Trophoblast cell (in vitro differentiated cells and primary cell): ENCODE results near the gene GABRA4.
A peak's percentile ranks its signal among the peaks of the same experiment; 100 is the strongest.

ENCODE experiments used
- DNase-seq, 2 donors: peaks; one replicate each; pipeline ENCODE4 v3.0.0-alpha.2; 2016
- H2AFZ ChIP-seq: 2 replicates; pipeline ENCODE4 v1.6.1; 2013; ENCODE audit warnings: low read length, moderate library complexity, mild to moderate bottlenecking; ENCODE audit not compliant: insufficient read depth, poor library complexity
- H2AK5ac ChIP-seq: 2 replicates; pipeline ENCODE4 v1.6.1; 2013; ENCODE audit warnings: mild to moderate bottlenecking, low read length
- H2BK120ac ChIP-seq: 2 replicates; pipeline ENCODE4 v1.6.1; 2013; ENCODE audit warnings: low read length, mild to moderate bottlenecking, moderate library complexity; ENCODE audit not compliant: insufficient read depth, poor library complexity
- H2BK12ac ChIP-seq: 2 replicates; pipeline ENCODE4 v1.6.1; 2013; ENCODE audit warnings: mild to moderate bottlenecking, low read length, moderate library complexity
- H2BK5ac ChIP-seq: 2 replicates; pipeline ENCODE4 v1.6.1; 2013; ENCODE audit warnings: low read length, low read depth, moderate library complexity, mild to moderate bottlenecking; ENCODE audit not compliant: poor library complexity
- H3K14ac ChIP-seq: 2 replicates; pipeline ENCODE4 v1.6.1; 2013; ENCODE audit warnings: mild to moderate bottlenecking, low read length
- H3K18ac ChIP-seq: 2 replicates; pipeline ENCODE4 v1.6.1; 2013; ENCODE audit warnings: mild to moderate bottlenecking, low read length
- H3K23ac ChIP-seq: 2 replicates; pipeline ENCODE4 v1.6.1; 2013; ENCODE audit warnings: low read length
- H3K27ac ChIP-seq: 2 replicates; pipeline ENCODE4 v1.5.1; 2013; ENCODE audit warnings: low read depth, mild to moderate bottlenecking, inconsistent platforms, low read length, moderate library complexity
- H3K27me3 ChIP-seq: 2 replicates; pipeline ENCODE4 v1.6.1; 2013; ENCODE audit warnings: inconsistent platforms, mild to moderate bottlenecking, low read length, moderate library complexity; ENCODE audit not compliant: insufficient read depth
- H3K36me3 ChIP-seq, 2 experiments: 1 replicate in 1 of 2; 2 replicates in 1 of 2; pipeline ENCODE4 v1.6.1; 2013; ENCODE audit warnings: low read length in 2 of 2, mild to moderate bottlenecking in 2 of 2, moderate library complexity in 1 of 2; ENCODE audit not compliant: insufficient read depth in 2 of 2, control insufficient read depth in 1 of 2
- H3K4ac ChIP-seq: 2 replicates; pipeline ENCODE4 v1.6.1; 2013; ENCODE audit warnings: low read depth, mild to moderate bottlenecking, low read length, moderate library complexity
- H3K4me1 ChIP-seq, 2 experiments: 1 replicate in 1 of 2; 2 replicates in 1 of 2; pipeline ENCODE4 v1.6.1; 2013; ENCODE audit warnings: low read length in 2 of 2, mild to moderate bottlenecking in 2 of 2, moderate library complexity in 1 of 2; ENCODE audit not compliant: insufficient read depth in 2 of 2, control insufficient read depth in 1 of 2
- H3K4me2 ChIP-seq: 2 replicates; pipeline ENCODE4 v1.6.1; 2013; ENCODE audit warnings: inconsistent platforms, mild to moderate bottlenecking, low read length, moderate library complexity
- H3K4me3 ChIP-seq: 2 replicates; pipeline ENCODE4 v1.5.1; 2013; ENCODE audit warnings: mild to moderate bottlenecking, low read depth, low read length, inconsistent platforms
- H3K79me1 ChIP-seq: one replicate; pipeline ENCODE4 v1.6.1; 2013; ENCODE audit warnings: low read length
- H3K79me2 ChIP-seq: 2 replicates; pipeline ENCODE4 v1.6.1; 2013; ENCODE audit warnings: low read length, mild to moderate bottlenecking; ENCODE audit not compliant: control insufficient read depth, insufficient read depth, poor library complexity
- H3K9ac ChIP-seq: 2 replicates; pipeline ENCODE4 v1.6.1; 2013; ENCODE audit warnings: mild to moderate bottlenecking, low read length
- H3K9me3 ChIP-seq: 2 replicates; pipeline ENCODE4 v1.6.1; 2013; ENCODE audit warnings: low read depth, mild to moderate bottlenecking, control low read depth, inconsistent platforms, low read length; ENCODE audit not compliant: insufficient read depth
- H4K12ac ChIP-seq: 2 replicates; pipeline ENCODE4 v1.6.1; 2013; ENCODE audit warnings: low read depth, mild to moderate bottlenecking, low read length, moderate library complexity
- H4K8ac ChIP-seq: 2 replicates; pipeline ENCODE4 v1.6.1; 2013; ENCODE audit warnings: low read depth, mild to moderate bottlenecking, low read length, moderate library complexity
- H4K91ac ChIP-seq: one replicate; pipeline ENCODE4 v1.6.1; 2013; ENCODE audit warnings: low read depth, mild to moderate bottlenecking, low read length, moderate library complexity
- WGBS: extraction: QIAGEN DNeasy Blood & Tissue Kit; methylation state at CpG from one replicate; pipeline ENCODE4 v1.1.7; 2013; ENCODE audit warnings: missing lambda C conversion rate; ENCODE audit not compliant: insufficient read length, insufficient coverage; ENCODE audit errors: extremely low coverage; 5-methylcytosine and 5-hydroxymethylcytosine counted together

The GABRA4 gene

DNA sequence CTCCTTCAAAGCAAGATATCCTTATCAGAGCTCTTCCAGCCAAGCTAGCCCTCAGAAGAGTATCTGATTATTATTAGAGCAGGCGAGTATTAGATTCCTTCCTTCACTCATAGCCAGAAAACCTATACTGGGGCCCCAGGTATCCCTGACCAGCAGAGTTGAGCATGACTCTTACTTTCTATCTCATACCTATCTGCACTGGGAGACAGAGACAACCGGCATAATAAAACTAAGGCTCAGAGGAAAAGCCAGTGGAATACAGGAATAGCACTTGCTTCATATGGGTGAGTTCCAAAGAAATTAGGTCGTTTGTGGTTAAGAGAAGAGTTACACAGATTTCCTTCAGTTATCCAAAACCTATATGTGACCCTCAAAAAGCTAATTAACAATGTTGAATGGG is 42.6 kb downstream of the GABRA4 start:
- no peak overlapping the region for H2BK120ac ChIP-seq
- no peaks in the 10 kb centered on the region for H3K36me3 ChIP-seq
- H3K79me2 ChIP-seq = no peaks in the 10 kb centered on the region
- no peak overlapping the region for H4K12ac ChIP-seq
- H4K91ac ChIP-seq = no peak overlapping the region
- no peaks in the 10 kb centered on the region for H3K79me1 ChIP-seq
- no peak overlapping the region for H3K14ac ChIP-seq
- H3K27me3 ChIP-seq = no peaks in the 10 kb centered on the region
- H2AK5ac ChIP-seq = no peak overlapping the region
- no peak overlapping the region for H3K4me2 ChIP-seq
- H2BK5ac ChIP-seq = no peak overlapping the region
- no peak overlapping the region for H2AFZ ChIP-seq
- no peak overlapping the region for H4K8ac ChIP-seq
- peak; percentile 54 to 84 for DNase-seq
- H3K18ac ChIP-seq = no peak overlapping the region
- H2BK12ac ChIP-seq = no peak overlapping the region
- no CpG with 5 or more reads among the region's 3 CpGs for WGBS
- H3K23ac ChIP-seq = no peak overlapping the region
- no peaks in the 10 kb centered on the region for H3K4me1 ChIP-seq
- no peak overlapping the region for H3K9ac ChIP-seq
- no peak overlapping the region for H3K4ac ChIP-seq
- H3K27ac ChIP-seq = no peak overlapping the region
- no peaks in the 10 kb centered on the region for H3K9me3 ChIP-seq
- H3K4me3 ChIP-seq = no peak overlapping the region

DNA sequence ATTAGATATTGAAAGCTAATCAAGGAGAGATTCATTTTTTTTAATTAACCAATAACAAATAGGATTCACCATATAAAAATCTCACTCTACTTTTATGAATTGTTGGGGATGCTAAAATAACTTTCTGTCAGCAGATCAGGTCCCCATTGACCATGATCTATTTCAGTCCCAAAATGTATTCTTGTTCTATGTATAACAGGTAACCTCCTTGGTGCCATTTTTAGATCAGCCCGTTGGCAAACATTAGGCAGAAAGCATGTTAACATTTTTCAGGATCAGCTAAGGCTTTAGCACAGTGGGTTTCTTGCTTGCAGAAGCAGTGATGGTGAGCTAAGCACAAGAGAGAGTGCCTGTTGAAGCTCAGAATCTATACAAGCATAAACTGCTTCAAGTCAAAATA is 43.6 kb downstream of the GABRA4 start:
- DNase-seq = no peak
- no peak overlapping the region for H2AK5ac ChIP-seq
- H3K4me1 ChIP-seq = no peaks in the 10 kb centered on the region
- H3K4me3 ChIP-seq = no peak overlapping the region
- WGBS = no CpG with 5 or more reads among the region's 1 CpG
- H4K91ac ChIP-seq = no peak overlapping the region
- H3K4me2 ChIP-seq = no peak overlapping the region
- H2BK12ac ChIP-seq = no peak overlapping the region
- no peaks in the 10 kb centered on the region for H3K9me3 ChIP-seq
- H3K36me3 ChIP-seq = no peaks in the 10 kb centered on the region
- no peak overlapping the region for H3K14ac ChIP-seq
- H2BK5ac ChIP-seq = no peak overlapping the region
- no peak overlapping the region for H3K23ac ChIP-seq
- H3K79me1 ChIP-seq = no peaks in the 10 kb centered on the region
- H3K4ac ChIP-seq = no peak overlapping the region
- no peak overlapping the region for H2BK120ac ChIP-seq
- H2AFZ ChIP-seq = no peak overlapping the region
- no peak overlapping the region for H4K8ac ChIP-seq
- no peak overlapping the region for H3K9ac ChIP-seq
- H3K18ac ChIP-seq = no peak overlapping the region
- H3K79me2 ChIP-seq = no peaks in the 10 kb centered on the region
- no peak overlapping the region for H3K27ac ChIP-seq
- no peaks in the 10 kb centered on the region for H3K27me3 ChIP-seq
- H4K12ac ChIP-seq = no peak overlapping the region

GRCh38 chr4:46947541-46947940 is 45.8 kb downstream of the GABRA4 start:
- Histone ChIP-seq H3K18ac (no peak overlapping the region), H2AFZ (no peak overlapping the region), H3K79me2 (no peaks in the 10 kb centered on the region), H3K23ac (no peak overlapping the region), H3K14ac (no peak overlapping the region), H3K79me1 (no peaks in the 10 kb centered on the region), H4K91ac (no peak overlapping the region), H3K4me2 (no peak overlapping the region), H3K4me1 (no peaks in the 10 kb centered on the region), H3K27ac (no peak overlapping the region), H4K8ac (no peak overlapping the region), H3K27me3 (no peaks in the 10 kb centered on the region), H3K4me3 (no peak overlapping the region), H2BK12ac (no peak overlapping the region), H2AK5ac (no peak overlapping the region), H3K36me3 (no peaks in the 10 kb centered on the region), H3K9me3 (no peaks in the 10 kb centered on the region), H4K12ac (no peak overlapping the region), H3K4ac (no peak overlapping the region), H3K9ac (no peak overlapping the region), H2BK5ac (no peak overlapping the region), H2BK120ac (no peak overlapping the region)
- no CpG with 5 or more reads among the region's 2 CpGs for WGBS
- peak in 1 of 2 donors; percentile 18 for DNase-seq

GRCh38 chr4:46946919-46947536 is 46.4 kb downstream of the GABRA4 start:
- no peak overlapping the region for H2BK12ac ChIP-seq
- no peaks in the 10 kb centered on the region for H3K9me3 ChIP-seq
- H3K14ac ChIP-seq = no peak overlapping the region
- H3K27ac ChIP-seq = no peak overlapping the region
- no CpG with 5 or more reads among the region's 6 CpGs for WGBS
- H2BK5ac ChIP-seq = no peak overlapping the region
- H3K27me3 ChIP-seq = no peaks in the 10 kb centered on the region
- H3K79me1 ChIP-seq = no peaks in the 10 kb centered on the region
- H3K23ac ChIP-seq = no peak overlapping the region
- H4K8ac ChIP-seq = no peak overlapping the region
- H2AFZ ChIP-seq = no peak overlapping the region
- no peak overlapping the region for H3K18ac ChIP-seq
- no peak overlapping the region for H3K4ac ChIP-seq
- no peak overlapping the region for H4K91ac ChIP-seq
- no peak overlapping the region for H3K4me3 ChIP-seq
- no peaks in the 10 kb centered on the region for H3K79me2 ChIP-seq
- H3K4me2 ChIP-seq = no peak overlapping the region
- no peaks in the 10 kb centered on the region for H3K36me3 ChIP-seq
- no peak overlapping the region for H2BK120ac ChIP-seq
- no peak overlapping the region for H3K9ac ChIP-seq
- H4K12ac ChIP-seq = no peak overlapping the region
- H3K4me1 ChIP-seq = no peaks in the 10 kb centered on the region
- no peak overlapping the region for H2AK5ac ChIP-seq
- DNase-seq = peak; percentile 85 to 96
